Left colon (tissue), 2 donors: ENCODE data around the gene PSG2. TPM values are rescaled to one million over a fixed set of nuclear protein-coding genes. Genes with fewer than 3 reads are reported as not detected.
A peak's percentile ranks its signal among the peaks of the same experiment; 100 is the strongest.
"Not testable (repeated sequence)": the region's sequence is repeated elsewhere in the genome, so short reads cannot be mapped to it uniquely, and the experiment has no call there.

Experiments
- ATAC-seq: fragments of 200-7000 bp; cut with Tn5 transposase; one replicate; pipeline ENCODE4 v1.9.1; 2020; ENCODE audit warnings: mild to moderate bottlenecking, moderate library complexity
- DNase-seq, 2 donors: peaks; one replicate each; pipeline ENCODE4 v3.0.0-alpha.2; 2020
- intact Hi-C, 2 donors: fragments of 100-400 bp; cut with DNase I in 1 of 2; cut with micrococcal nuclease in 1 of 2; formaldehyde crosslinking; loops; one replicate each; pipeline versions ENCODE4 v1.11.2 to v1.14.0; 2022; cut with DNase I, micrococcal nuclease
- long read RNA-seq: library from polyadenylated mRNA; unstranded; transcript quantifications from one replicate; pipeline ENCODE4 v2.0.0, GENCODE V29; 2021
- total RNA-seq, 2 donors: library from RNA; stranded (reverse); fragmentation: NEBNext Ultra II Directional; extraction: Animal tissue kit (Norgen Biotek cat#: 25700); gene quantifications; one replicate each; pipeline ENCODE4 v1.2.1, GENCODE V29; 2021
- donor health status: DM: no; HTN: no; CAD: no.
- donor health status: DM: yes; HTN: yes; CAD: no.

Gene PSG2
- not detected for total RNA-seq
- long read RNA-seq: 0 reads

DNA sequence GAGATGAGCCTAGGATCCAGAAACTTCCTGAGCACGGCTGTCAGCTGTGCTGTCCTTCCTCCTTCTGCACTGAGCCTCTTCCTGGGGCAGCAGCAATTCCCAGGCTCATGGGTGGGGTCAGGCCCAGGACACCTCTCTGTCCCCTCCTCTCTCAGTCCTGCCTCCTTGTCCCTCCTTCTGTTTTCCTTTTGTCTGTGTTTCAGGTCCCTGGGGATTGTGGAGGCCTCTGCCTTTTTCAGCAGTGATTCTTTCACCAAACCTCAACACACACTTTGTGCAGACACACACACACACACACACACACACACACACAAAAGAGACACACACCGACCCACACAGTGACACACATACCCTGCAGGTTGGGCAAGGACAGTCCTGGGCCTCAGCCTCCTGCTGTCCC is at the start of gene PSG2:
Gene PSG2, minus strand, starts transcription at position 101 of the 400 bp plus-strand sequence. CDS start 132 bp downstream, outside the sequence.
- DNase-seq, intact Hi-C loops, ATAC-seq: not testable (repeated sequence)

DNA sequence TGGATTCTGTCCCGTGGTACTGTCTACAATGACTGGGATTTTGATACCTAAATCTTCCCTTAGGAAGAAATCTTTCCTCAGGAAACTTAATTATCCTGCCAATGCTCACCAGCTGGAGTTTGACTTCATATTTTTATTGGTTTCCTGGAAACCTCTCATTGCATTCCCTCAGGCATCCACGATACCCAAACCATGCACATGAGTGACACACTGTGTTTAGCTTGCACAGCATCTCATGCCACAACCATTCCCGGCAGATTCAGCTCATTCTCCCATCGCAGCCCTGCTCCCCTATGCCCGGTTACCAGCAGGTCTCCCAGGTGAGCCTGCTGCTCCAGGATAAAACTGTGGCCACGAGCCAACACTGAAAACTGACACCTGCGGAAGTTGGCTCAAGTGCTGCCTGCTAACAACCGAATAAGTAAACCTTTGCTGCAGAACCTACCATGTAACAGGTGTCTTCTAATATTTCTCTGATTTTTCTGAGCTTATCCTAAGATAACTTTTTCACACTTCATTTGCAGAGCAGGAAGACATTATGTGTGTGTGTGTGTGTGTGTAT is 48.9 kb upstream of the PSG2 start:
- ATAC-seq, intact Hi-C loops, DNase-seq: not testable (repeated sequence)

DNA sequence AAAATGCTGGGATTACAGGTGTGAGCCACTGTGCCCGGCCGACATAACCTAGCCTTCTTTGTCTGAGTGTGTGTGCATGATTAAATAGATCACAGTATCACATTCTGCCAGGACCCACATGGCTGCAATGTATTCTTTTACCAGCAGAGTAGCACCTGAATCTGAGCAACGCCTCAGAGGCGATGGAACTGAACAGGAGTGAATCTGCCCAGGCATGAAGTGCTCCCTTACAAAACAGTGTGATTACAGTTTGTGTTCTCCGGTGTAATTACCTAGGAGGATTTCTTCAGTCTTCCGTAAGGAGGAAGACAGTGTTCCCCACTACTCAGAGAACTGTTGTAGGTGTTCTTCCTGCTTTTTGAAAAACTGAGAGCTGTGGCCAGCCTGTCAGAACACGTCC is 46.7 kb upstream of the PSG2 start:
- intact Hi-C loops, DNase-seq, ATAC-seq: not testable (repeated sequence)

DNA sequence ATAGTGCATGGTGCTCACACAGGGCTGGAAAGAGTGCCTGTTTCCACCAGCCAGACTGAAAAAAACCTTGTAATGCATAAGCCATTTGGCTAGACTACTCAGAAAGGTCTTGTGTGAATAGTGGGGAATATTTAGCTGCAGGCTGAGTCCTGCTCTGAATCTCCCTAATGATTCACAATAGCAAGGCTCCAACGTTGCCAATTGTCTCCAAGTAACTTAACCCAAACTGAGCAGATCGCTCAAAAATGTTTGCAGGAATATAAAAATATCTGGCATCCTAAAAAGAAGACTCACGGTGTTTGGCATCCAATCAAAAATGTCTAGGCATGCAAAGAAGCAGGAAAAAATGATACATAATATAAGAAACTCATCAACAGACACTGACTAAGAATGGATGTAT is 44.8 kb upstream of the PSG2 start:
- intact Hi-C loops, ATAC-seq, DNase-seq: not testable (repeated sequence)

DNA sequence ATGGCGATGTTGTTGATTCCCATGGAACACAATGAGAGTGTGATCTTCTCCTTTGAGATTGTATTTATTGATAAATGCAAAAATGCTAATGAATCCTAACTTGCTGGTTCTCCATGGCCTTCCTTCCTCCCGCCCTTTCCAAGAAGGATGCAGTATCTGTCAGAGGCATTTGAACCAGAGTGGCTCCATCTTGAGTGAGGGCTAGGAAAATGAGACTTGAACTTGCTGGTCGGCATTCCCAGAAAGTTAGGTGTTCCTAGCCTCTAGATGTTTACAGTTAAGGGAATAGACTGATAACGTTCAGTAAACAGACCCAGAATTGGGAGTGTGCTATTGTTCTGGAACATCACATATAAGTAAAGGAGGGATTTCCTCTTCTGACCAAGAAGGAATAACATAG is 44.2 kb upstream of the PSG2 start:
- DNase-seq (no peak), ATAC-seq (no peak)
- intact Hi-C loops: no loop called here

DNA sequence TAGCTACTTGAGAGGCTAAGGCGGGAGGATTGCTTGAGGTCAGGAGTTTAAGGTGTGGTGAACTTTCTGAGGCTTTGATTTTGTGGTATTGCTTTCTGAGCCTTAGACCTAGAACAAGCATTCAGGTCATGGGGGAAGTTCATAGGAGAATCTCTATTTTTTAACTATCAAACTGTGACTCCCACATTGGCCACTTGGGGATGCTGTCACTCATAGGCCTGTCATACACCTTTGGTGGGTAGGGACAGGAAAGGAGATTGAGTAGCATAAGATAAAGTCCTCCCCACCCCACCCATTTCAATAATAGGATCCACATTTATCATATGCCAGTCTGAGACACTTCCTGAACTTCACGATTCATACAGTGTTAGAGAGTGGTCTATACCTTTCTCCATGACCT is 41.9 kb upstream of the PSG2 start:
- intact Hi-C loops: no loop called here
- DNase-seq (no peak), ATAC-seq (no peak)

DNA sequence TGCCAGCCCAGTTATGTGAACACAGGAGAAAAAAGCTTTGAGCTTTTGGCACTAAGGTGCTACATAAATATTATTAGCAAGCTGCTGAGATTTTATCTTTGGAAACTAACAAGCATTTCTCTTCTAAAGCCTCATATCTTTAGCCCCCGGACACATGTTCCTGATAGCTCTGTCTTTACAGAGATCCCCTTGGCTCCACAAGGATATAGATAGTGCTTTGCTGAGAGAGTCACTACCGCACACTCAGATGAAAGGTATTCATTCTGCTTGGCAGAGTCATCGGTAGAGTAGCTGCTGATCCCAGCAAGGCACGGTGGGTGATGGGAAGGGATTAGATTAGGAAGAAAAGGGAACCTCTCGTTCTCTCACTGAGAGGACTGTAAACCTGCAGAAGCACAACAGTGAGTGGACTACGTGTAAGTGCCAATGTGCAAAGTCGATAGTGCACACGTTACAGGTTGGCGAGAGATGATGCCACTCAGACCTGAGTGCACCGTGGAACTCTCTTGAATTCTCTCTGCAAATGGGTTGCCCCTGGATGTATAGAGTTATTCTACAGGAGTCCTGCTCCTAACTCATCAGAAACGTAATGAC is 38.0 kb upstream of the PSG2 start:
- intact Hi-C loops, ATAC-seq: not testable (repeated sequence)

DNA sequence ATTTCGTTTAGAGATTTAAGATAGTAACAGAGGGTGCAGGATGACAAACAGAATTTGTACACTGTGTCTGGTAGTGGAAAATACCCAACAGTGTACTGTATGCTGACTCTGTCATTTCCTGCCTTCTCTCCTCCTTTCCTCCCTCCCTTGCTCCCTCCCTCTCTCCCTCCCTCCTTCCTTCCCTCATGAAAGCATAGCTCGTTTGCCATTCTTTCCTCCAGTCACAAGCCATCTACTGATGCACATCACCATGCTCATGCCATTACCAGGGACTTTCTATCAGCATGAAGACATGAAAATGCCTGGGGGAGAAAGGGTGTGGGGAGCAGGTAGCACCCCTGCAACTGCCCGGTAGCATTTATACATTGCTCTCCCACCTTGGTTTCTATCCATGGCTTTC is 37.0 kb upstream of the PSG2 start:
- ATAC-seq, intact Hi-C loops, DNase-seq: not testable (repeated sequence)

More for the DNA sequence above, 38.0 kb upstream of the PSG2 start:
- not testable (repeated sequence) for DNase-seq

DNA sequence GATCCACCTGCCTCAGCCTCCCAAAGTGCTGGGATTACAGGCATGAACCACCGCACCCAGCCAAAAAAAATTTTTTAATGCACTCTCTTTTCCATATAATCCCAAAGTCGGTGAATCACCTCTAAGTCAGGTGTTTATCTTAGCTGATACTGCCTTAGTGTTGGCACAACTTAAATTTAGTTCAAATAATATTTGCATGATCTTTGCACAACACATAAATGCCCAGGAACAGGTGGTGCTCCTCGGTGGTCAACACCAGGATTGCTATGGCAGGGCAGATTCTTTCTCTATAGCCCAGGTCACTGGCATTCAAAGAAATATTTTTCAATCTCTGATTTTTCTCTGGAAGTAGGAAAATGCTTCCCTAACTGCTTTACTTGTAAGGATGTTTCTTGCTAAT is 33.9 kb upstream of the PSG2 start:
- DNase-seq, ATAC-seq, intact Hi-C loops: not testable (repeated sequence)

DNA sequence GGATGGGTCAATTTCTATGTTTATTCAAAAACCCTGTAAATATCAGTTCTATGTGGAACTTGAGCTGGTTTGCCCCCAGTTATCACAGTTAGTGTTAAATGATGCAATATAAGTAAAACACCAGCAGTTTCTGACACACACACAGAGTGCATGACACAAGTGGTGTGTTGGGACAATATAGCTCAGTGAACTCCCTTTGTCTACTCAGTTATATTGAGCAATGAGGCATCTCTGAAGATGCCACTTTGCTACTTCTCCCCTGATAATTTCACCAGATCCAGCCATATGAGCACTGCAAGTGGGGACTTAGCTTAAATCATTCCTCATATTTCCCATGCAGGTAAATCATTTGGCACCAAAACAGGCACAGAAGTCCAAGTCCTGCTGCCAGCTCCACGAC is 33.0 kb upstream of the PSG2 start:
- ATAC-seq, DNase-seq, intact Hi-C loops: not testable (repeated sequence)

DNA sequence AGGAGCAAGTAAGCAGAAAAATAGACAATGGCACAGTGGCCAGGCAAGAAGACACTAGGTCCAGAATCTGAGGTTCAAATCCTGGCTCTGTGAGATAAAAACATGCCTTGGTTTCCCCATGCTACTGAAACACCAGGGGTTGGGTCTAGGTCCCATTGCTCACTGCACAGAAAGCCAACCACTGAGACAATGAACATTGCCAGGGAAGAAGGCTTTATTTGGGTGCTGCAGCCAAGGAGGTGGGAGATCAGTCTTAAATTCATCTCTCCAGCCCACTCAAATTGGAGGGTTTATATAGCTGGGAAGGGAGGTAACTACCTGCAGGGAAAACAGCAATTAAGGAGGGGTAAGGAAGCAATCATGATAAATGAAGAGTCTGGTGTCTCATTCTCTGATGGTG is 32.6 kb upstream of the PSG2 start:
- intact Hi-C loops, DNase-seq, ATAC-seq: not testable (repeated sequence)

DNA sequence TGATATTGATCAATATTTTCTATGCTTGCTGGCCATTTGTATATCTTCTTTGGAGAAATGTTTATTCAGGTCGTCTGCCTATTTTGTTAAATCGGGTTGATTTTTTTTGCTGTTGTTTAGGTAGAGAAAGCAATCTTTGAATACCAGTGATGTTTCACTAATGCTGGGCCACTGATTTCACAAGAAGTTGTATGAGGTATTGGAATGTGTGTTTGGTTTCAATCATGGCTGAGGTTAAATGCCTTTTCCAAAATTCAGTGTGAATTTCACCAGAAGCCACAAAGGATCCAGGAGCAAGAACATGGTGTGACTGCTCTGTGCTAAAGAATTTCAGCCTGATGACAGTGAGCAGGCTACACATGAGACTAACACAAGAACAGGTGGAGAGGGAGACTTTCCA is 32.1 kb upstream of the PSG2 start:
- ATAC-seq, DNase-seq, intact Hi-C loops: not testable (repeated sequence)

DNA sequence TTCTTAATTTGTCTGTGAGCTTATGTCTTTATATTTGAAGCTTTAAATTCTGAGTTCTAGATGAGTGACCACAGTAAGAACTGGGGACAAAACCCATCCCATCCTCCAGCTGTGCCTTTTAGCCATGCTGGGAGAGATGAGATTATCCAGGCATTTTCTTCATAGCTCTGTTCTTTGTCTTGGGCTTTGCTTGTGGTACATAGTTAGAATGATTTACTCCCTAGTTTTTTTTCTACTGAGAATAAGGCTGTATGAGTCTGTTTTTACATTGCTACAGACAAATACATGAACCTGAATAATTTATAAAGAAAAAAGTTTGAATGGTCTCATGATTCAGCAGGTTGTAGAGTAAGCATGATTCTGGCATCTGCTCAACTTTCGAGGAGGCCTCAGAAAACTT is 24.9 kb upstream of the PSG2 start:
- intact Hi-C loops: loop anchor here in 1 of 2 donors (10.0 kb wide), 1 partner anchor 97 kb away; the partner anchor contains the start of gene PSG4
- not testable (repeated sequence) for DNase-seq, ATAC-seq

DNA sequence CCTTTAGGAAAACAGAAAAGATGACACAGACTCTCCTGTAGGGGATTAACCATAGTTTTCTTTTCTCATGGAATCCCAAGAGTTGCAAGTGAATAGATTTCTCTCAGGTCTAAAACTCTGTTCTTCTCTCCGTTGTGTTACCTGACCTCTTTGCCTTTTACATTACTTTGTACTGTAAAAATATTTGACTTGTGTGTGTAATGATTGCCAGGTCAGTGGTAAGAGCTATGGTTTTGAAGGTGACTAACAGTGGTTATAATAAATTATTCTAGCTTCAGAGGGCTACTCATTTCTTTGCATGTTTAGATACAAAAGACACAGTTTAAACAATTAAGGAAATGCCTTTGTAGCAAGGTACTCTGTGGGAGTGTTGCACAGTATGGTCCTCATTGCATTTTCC is 23.0 kb upstream of the PSG2 start:
- no peak for ATAC-seq
- no peak for DNase-seq
- intact Hi-C loops: loop anchor here in 1 of 2 donors (10.0 kb wide), 1 partner anchor 99 kb away; the partner anchor contains the start of gene PSG4

DNA sequence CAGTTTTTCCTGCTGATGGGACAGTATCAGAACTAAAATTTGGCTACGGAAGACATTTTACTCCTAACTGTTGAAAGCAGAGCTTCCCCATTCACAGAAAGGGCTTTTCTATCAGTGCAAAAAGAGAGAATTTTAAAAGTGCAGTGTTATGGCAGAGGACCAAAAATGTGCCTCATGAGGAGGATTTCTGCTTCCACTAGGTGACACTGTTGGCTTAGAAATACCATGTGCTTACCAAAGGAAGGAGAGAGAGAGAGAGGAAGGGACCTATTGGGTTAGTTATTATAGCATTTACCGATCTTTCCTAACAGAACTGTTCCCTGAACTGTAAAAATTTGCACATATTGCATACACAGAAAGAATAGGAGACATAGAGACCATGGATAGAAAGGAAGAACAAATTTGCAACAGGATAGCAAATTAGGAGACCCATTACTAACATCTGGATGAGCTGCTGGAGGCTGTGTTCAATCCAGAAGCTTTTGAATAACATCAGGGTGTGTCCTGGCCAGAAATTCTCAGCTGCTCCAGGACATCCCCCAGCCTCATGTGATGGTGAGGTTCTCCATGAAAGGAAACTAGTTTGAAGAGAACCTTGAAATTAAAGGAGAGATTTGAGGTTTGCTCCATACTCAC is 21.8 kb upstream of the PSG2 start:
- intact Hi-C loops: loop anchor here in 1 of 2 donors (10.0 kb wide), 1 partner anchor 100 kb away; the partner anchor contains the start of gene PSG4
- DNase-seq, ATAC-seq: not testable (repeated sequence)

DNA sequence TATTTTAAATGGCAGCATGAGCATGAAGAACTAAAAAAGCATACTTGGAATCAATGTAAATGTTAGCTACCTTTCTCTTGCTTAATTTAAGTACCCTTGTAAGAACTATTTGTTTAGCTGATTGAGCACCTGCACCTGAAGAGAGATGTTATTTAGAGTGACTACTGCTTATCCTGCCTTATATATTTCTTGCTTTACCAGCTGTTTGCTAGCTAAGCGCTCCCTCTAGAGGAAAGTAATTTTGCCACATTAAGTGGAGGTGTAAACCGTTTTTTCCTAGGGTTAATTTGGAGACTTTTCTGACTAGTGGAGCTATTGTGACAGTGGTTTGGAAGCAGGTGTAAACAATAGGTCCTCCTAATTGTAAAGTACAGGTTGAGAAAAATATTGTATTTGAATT is 19.4 kb upstream of the PSG2 start:
- intact Hi-C loops: loop anchor here in 1 of 2 donors (10.0 kb wide), 1 partner anchor 103 kb away; the partner anchor contains the start of gene PSG4
- ATAC-seq (no peak), DNase-seq (no peak)

DNA sequence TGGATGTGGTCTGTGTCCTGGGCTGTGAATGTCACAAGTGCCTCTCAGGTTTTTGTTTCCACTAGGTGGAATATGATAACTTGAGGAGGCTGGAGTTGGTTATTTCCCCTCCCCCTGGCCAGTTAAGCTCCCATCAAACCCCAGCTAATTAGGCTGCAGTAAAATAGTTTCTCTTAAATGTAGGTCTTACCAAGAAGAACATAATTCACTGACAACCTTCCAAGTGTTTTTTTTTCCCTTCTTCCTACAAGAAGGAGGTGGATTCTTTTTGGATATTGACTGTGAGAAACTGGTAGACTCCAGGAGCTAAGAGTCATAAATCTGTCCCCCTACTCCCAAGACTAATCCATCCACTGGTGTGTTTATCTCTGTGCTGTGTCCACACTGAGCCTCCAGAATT is 15.9 kb upstream of the PSG2 start:
- ATAC-seq, DNase-seq, intact Hi-C loops: not testable (repeated sequence)

DNA sequence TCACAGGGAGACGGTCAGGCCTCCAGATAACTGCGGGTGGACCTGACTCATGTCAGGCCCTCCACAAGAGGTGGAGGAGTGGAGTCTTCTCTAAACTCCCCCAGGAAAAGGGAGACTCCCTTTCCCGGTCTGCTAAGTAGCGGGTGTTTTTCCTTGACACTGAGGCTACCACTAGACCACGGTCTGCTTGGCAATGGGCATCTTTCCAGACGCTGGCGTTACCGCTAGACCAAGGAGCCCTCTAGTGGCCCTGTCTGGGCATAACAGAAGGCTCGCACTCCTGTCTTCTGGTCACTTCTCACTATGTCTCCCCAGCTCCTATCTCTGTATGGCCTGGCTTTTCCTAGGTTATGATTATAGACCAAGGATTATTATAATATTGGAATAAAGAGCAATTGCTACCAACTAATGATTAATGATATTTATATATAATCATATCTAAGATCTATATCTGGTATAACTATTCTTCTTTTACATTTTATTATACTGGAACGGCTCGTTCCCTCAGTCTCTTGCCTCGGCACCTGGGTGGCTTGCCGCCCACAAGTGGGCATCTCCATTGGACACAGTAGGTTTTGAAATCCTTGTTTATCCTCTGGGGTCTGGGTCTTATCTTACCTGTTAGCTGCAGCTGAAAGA is 5.3 kb upstream of the PSG2 start:
- ATAC-seq, intact Hi-C loops: not testable (repeated sequence)
- peak; percentile 36 to 49 for DNase-seq
